ENCODE results near the gene MYO1F.
"Not testable (repeated sequence)": the region's sequence is repeated elsewhere in the genome, so short reads cannot be mapped to it uniquely, and the experiment has no call there.

The MYO1F gene

DNA sequence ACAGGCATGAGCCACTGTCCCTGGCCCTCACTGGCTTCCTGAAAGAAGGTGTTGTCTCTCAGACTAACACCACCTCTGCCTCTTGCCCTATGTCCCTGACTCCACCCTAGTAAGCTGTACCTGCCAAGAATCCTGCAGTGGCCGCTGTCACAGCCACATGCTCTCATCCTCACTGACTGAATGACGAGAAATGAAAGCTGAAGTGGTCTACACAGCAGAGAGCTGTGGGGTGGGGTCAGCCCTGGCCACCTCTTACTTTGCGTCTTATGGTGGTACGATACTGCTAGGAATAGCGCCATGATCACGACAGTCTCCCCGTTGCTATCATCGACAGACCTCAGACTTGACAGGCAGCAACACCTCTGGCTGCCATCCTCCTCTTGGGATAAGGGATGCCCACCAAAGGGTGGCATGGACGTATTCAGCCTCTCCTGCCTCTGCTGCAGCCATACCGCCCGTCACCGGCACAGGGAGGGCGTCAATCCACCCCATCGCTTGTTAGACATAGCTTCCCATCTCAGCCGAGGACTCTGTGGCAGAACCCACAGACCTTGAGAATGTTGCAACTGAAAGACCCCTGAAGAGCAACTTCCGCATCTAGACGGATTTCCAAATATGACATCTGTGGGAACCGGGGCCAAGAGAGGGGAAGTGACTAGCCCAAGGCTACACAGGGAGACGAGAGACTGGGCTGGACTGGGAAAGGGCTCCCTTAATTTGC, 809 bp downstream of the MYO1F start:
- Histone ChIP-seq H3K4me1 (ENCODE audit: control insufficient read depth, low read depth, low read length) (peaks cover 4% of the 10 kb centered on the region), H3K9ac (ENCODE audit: low read length) (no peak overlapping the region), H4K5ac (ENCODE audit: low read length) (no peak overlapping the region), H4K8ac (ENCODE audit: low read depth, low read length) (no peak overlapping the region), H3K56ac (ENCODE audit: low read length) (peak overlapping the region; percentile 64), H2BK15ac (replicated peaks; ENCODE audit: low read depth) (no peak overlapping the region), H3K4me2 (ENCODE audit: low read length) (no peak overlapping the region), H3K36me3 (ENCODE audit: control insufficient read depth, insufficient read depth, low read length) (no peaks in the 10 kb centered on the region), H3K79me1 (ENCODE audit: low read length) (no peaks in the 10 kb centered on the region), H3K4ac (ENCODE audit: low read depth, low read length) (no peak overlapping the region), H3K27ac (ENCODE audit: low read depth, low read length) (no peak overlapping the region), H3K27me3 (ENCODE audit: insufficient read depth, low read length, poor library complexity) (no peaks in the 10 kb centered on the region), H2BK5ac (ENCODE audit: low read length) (peak overlapping the region; percentile 59), H2BK120ac (ENCODE audit: low read depth, low read length) (no peak overlapping the region), H3K4me3 (ENCODE audit: low read length) (no peak overlapping the region), H2AK5ac (ENCODE audit: low read length) (no peak overlapping the region), H3K18ac (ENCODE audit: low read length) (no peak overlapping the region), H3K79me2 (ENCODE audit: control insufficient read depth, insufficient read depth, low read length) (no peaks in the 10 kb centered on the region), H3K23ac (ENCODE audit: low read length) (no peak overlapping the region)
- no peak for DNase-seq
- no CpG with 5 or more reads among the region's 19 CpGs for WGBS (ENCODE audit: extremely low coverage, insufficient coverage, low lambda C conversion rate)

DNA sequence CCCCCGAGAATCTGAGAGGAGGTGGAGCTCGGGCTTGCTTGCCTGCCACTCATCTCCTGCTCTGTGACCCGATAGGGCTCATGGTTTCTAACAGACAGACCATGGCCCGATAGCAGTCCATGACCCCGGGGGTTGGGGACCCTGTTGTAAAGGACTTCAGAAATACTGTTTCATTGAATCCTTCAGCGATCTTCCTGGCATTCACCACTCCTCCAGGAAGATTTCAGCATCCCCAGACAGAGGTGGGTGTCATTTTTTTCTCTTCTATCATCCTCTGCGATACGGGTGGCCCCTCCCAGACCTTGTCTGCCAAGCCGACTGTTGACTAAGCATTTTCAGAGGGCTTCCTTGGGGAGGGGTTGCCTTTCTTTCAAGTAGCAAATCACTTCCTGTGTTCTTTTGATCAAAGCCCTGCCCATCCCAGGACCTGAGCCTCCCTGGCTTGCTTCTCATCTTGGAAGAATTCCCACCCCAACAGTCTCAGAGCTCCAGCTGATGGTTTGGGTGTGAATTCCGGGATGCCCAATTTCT, 1.7 kb downstream of the MYO1F start:
- WGBS (ENCODE audit: extremely low coverage, insufficient coverage, low lambda C conversion rate) = no CpG with 5 or more reads among the region's 10 CpGs
- no peak overlapping the region for H3K4me3 ChIP-seq (ENCODE audit: low read length)
- DNase-seq = peak; percentile 92
- no peak overlapping the region for H4K5ac ChIP-seq (ENCODE audit: low read length)
- H3K27ac ChIP-seq (ENCODE audit: low read depth, low read length) = no peak overlapping the region
- no peak overlapping the region for H3K18ac ChIP-seq (ENCODE audit: low read length)
- no peaks in the 10 kb centered on the region for H3K79me2 ChIP-seq (ENCODE audit: control insufficient read depth, insufficient read depth, low read length)
- H3K23ac ChIP-seq (ENCODE audit: low read length) = no peak overlapping the region
- H3K9ac ChIP-seq (ENCODE audit: low read length) = peak overlapping the region; percentile 19
- H3K27me3 ChIP-seq (ENCODE audit: insufficient read depth, low read length, poor library complexity) = no peaks in the 10 kb centered on the region
- no peaks in the 10 kb centered on the region for H3K79me1 ChIP-seq (ENCODE audit: low read length)
- no peak overlapping the region for H2AK5ac ChIP-seq (ENCODE audit: low read length)
- no peak overlapping the region for H4K8ac ChIP-seq (ENCODE audit: low read depth, low read length)
- H2BK120ac ChIP-seq (ENCODE audit: low read depth, low read length) = no peak overlapping the region
- no peak overlapping the region for H3K4me2 ChIP-seq (ENCODE audit: low read length)
- H3K56ac ChIP-seq (ENCODE audit: low read length) = peak overlapping the region; percentile 74
- no peak overlapping the region for H2BK5ac ChIP-seq (ENCODE audit: low read length)
- H3K4ac ChIP-seq (ENCODE audit: low read depth, low read length) = no peak overlapping the region
- no peaks in the 10 kb centered on the region for H3K36me3 ChIP-seq (ENCODE audit: control insufficient read depth, insufficient read depth, low read length)
- H2BK15ac ChIP-seq (replicated peaks; ENCODE audit: low read depth) = no peak overlapping the region
- peaks cover 4% of the 10 kb centered on the region for H3K4me1 ChIP-seq (ENCODE audit: control insufficient read depth, low read depth, low read length)

DNA sequence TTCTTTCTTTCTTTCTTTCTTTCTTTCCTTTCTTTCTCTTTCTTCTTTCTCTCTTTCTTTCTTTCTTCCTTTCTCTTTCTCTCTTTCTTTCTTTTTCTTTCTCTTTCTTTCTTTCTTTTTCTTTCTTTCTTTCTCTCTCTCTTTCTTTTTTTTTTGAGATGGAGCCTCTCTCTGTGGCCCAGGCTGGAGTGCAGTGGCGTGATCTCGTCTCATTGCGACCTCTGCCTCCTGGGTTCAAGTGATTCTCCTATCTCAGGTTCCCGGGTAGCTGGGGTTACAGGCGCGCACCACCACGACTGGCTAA, 2.7 kb downstream of the MYO1F start:
- not testable (repeated sequence) for H2BK15ac ChIP-seq (replicated peaks; ENCODE audit: low read depth); H3K18ac ChIP-seq (ENCODE audit: low read length); H3K27ac ChIP-seq (ENCODE audit: low read depth, low read length); H3K79me1 ChIP-seq (ENCODE audit: low read length); H2BK5ac ChIP-seq (ENCODE audit: low read length); H3K4ac ChIP-seq (ENCODE audit: low read depth, low read length); H4K8ac ChIP-seq (ENCODE audit: low read depth, low read length); H3K79me2 ChIP-seq (ENCODE audit: control insufficient read depth, insufficient read depth, low read length); H3K9ac ChIP-seq (ENCODE audit: low read length); H3K36me3 ChIP-seq (ENCODE audit: control insufficient read depth, insufficient read depth, low read length); H4K5ac ChIP-seq (ENCODE audit: low read length); H3K23ac ChIP-seq (ENCODE audit: low read length); H2AK5ac ChIP-seq (ENCODE audit: low read length); H3K4me1 ChIP-seq (ENCODE audit: control insufficient read depth, low read depth, low read length); H2BK120ac ChIP-seq (ENCODE audit: low read depth, low read length); H3K4me3 ChIP-seq (ENCODE audit: low read length); H3K27me3 ChIP-seq (ENCODE audit: insufficient read depth, low read length, poor library complexity); H3K4me2 ChIP-seq (ENCODE audit: low read length); H3K56ac ChIP-seq (ENCODE audit: low read length); DNase-seq
- WGBS (ENCODE audit: extremely low coverage, insufficient coverage, low lambda C conversion rate) = no CpG with 5 or more reads among the region's 7 CpGs

DNA sequence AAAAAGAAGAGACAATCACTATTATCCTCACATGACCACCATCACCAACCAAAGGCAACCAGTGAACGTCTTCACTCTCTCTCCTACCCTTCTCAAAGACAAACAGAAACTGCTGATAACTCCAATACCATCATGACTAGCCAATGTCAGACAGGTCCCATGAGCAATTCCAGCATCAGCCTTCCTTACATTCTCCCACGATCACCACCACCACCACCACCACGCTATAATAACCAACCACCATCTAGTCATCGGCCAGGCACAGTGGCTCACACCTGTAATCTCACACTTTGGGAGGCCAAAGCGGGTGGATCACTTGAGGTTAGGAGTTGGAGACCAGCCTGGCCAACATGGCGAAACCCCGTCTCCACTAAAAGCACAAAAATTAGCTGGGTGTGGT, 3.9 kb downstream of the MYO1F start:
- Histone ChIP-seq H3K79me2 (ENCODE audit: control insufficient read depth, insufficient read depth, low read length) (no peaks in the 10 kb centered on the region), H2BK15ac (replicated peaks; ENCODE audit: low read depth) (no peak overlapping the region), H2AK5ac (ENCODE audit: low read length) (no peak overlapping the region), H4K8ac (ENCODE audit: low read depth, low read length) (no peak overlapping the region), H3K4ac (ENCODE audit: low read depth, low read length) (no peak overlapping the region), H4K5ac (ENCODE audit: low read length) (no peak overlapping the region), H3K9ac (ENCODE audit: low read length) (no peak overlapping the region), H3K23ac (ENCODE audit: low read length) (no peak overlapping the region), H3K4me2 (ENCODE audit: low read length) (no peak overlapping the region), H3K56ac (ENCODE audit: low read length) (no peak overlapping the region), H2BK120ac (ENCODE audit: low read depth, low read length) (no peak overlapping the region), H3K18ac (ENCODE audit: low read length) (no peak overlapping the region), H2BK5ac (ENCODE audit: low read length) (no peak overlapping the region), H3K27me3 (ENCODE audit: insufficient read depth, low read length, poor library complexity) (no peaks in the 10 kb centered on the region), H3K36me3 (ENCODE audit: control insufficient read depth, insufficient read depth, low read length) (no peaks in the 10 kb centered on the region), H3K4me3 (ENCODE audit: low read length) (no peak overlapping the region), H3K4me1 (ENCODE audit: control insufficient read depth, low read depth, low read length) (peaks cover 4% of the 10 kb centered on the region), H3K27ac (ENCODE audit: low read depth, low read length) (no peak overlapping the region), H3K79me1 (ENCODE audit: low read length) (no peaks in the 10 kb centered on the region)
- no peak for DNase-seq
- WGBS (ENCODE audit: extremely low coverage, insufficient coverage, low lambda C conversion rate) = no CpG with 5 or more reads among the region's 7 CpGs

DNA sequence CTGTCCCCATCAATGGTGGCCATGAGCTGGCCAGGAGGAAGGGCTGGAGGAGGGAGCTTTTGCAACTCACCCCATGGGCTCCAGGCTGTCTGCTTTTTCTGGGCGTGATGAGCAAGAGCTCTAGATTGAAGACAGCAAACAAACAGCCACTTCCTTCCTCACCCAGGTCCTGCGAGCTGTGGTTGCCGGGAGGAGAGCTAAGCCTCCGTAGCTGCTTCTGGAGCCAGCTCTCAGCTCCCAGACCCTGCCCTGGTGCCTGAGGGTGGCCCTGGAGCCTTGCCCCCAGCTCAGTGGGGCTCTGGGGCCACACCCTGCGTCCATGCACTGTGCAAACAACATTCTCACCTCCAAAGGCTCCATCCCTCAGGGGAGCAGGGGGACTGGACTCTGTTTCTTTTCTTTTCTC, 6.2 kb downstream of the MYO1F start:
- no peak overlapping the region for H3K18ac ChIP-seq (ENCODE audit: low read length)
- no peaks in the 10 kb centered on the region for H3K36me3 ChIP-seq (ENCODE audit: control insufficient read depth, insufficient read depth, low read length)
- H3K79me1 ChIP-seq (ENCODE audit: low read length) = no peaks in the 10 kb centered on the region
- H2BK15ac ChIP-seq (replicated peaks; ENCODE audit: low read depth) = no peak overlapping the region
- H3K79me2 ChIP-seq (ENCODE audit: control insufficient read depth, insufficient read depth, low read length) = no peaks in the 10 kb centered on the region
- H2BK5ac ChIP-seq (ENCODE audit: low read length) = no peak overlapping the region
- H2BK120ac ChIP-seq (ENCODE audit: low read depth, low read length) = no peak overlapping the region
- H2AK5ac ChIP-seq (ENCODE audit: low read length) = no peak overlapping the region
- H3K27me3 ChIP-seq (ENCODE audit: insufficient read depth, low read length, poor library complexity) = no peaks in the 10 kb centered on the region
- peaks cover 2% of the 10 kb centered on the region for H3K4me1 ChIP-seq (ENCODE audit: control insufficient read depth, low read depth, low read length)
- no CpG with 5 or more reads among the region's 5 CpGs for WGBS (ENCODE audit: extremely low coverage, insufficient coverage, low lambda C conversion rate)
- H3K4ac ChIP-seq (ENCODE audit: low read depth, low read length) = no peak overlapping the region
- no peak for DNase-seq
- H4K5ac ChIP-seq (ENCODE audit: low read length) = no peak overlapping the region
- H3K4me3 ChIP-seq (ENCODE audit: low read length) = no peak overlapping the region
- H3K56ac ChIP-seq (ENCODE audit: low read length) = no peak overlapping the region
- no peak overlapping the region for H3K4me2 ChIP-seq (ENCODE audit: low read length)
- no peak overlapping the region for H3K23ac ChIP-seq (ENCODE audit: low read length)
- no peak overlapping the region for H3K27ac ChIP-seq (ENCODE audit: low read depth, low read length)
- no peak overlapping the region for H4K8ac ChIP-seq (ENCODE audit: low read depth, low read length)
- H3K9ac ChIP-seq (ENCODE audit: low read length) = no peak overlapping the region

All from mesendoderm (in vitro differentiated cells).